Inflammatory macrophage treated with lipopolysaccharide for 4 hours (primary cell): ENCODE data around the gene GADD45B.
"Not testable (repeated sequence)": the region's sequence is repeated elsewhere in the genome, so short reads cannot be mapped to it uniquely, and the experiment has no call there.

Source experiments
- DNase-seq: peaks from one replicate; pipeline ENCODE4 v3.0.0-alpha.2; 2020

GADD45B gene

DNA sequence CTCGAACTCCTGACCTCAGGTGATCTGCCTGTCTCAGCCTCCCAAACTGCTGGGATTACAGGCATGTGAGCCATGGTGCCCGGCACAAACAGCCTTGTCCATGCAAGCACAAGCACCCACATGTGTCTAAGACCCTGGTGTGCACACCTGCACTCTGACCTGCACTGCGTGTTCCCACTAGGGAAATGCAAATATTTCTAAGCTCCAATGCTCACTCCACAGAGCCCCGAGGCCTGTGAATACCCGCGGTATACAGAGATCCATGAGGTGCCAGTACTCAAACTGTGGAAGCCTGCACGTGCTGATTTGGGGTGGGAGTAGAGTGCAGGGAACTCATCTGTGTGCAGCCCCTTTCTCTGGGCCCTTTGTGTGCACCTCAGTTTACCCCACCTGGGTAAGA, 14.7 kb downstream of the GADD45B start:
- no peak for DNase-seq

DNA sequence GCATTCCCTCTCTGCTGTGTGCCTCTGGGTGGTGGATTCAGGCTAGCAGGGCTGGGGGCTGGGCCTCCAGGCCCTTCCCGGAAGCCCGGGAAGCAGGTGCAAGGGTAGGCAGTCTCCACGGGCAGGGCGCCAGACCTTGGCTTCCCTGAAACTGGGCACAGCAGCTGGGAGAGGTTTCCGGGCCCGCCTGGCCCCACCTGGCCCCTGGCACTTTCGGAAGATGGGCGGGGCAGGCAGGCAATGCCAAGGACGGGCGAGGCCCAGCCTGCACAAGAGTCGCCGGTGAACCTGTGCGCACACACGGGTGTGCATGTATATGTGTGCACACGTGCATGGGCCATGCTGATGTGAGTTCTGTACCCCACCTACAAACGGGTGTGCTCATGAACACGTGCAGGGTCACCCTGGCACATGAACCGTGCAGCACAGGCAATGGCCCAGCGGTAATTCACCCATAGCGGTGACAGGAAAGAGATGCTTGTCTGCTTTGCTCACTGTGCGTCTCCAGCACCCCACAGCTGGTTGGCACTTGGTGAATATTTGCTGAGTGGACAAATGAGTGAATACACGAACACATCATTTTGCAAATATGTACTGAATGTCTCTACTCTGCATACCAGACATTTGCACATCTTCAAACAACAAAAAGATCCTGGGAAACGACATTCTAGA, 15.3 kb downstream of the GADD45B start:
- no peak for DNase-seq

DNA sequence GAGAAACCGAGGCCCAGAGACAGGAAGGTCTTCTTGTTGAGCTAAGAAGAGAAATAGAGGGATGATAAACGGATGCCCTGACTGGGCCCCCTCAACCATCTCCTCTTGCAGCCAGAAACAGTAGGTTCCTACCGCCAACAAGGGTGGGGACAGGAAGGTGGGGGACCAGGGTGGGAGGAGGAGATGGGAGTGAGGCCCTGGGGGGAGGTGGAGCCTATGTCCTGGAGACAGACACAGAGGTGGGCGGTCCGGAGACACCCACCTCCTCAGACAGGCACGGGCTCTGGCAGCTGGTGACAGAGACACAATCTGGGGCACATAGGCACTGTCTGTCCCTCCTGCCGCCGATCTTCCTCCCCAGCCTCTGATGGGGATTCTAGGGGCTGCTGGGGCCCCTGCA, 16.9 kb downstream of the GADD45B start:
- DNase-seq: no peak

- not testable (repeated sequence) for DNase-seq
These were observed 17.5 kb downstream of the GADD45B start for GRCh38 chr19:2493448-2493847.

GRCh38 chr19:2494084-2494446, 18.1 kb downstream of the GADD45B start:
- no peak for DNase-seq

- peak; percentile 84 for DNase-seq
These were observed 18.7 kb downstream of the GADD45B start for GRCh38 chr19:2494447-2495129.

DNA sequence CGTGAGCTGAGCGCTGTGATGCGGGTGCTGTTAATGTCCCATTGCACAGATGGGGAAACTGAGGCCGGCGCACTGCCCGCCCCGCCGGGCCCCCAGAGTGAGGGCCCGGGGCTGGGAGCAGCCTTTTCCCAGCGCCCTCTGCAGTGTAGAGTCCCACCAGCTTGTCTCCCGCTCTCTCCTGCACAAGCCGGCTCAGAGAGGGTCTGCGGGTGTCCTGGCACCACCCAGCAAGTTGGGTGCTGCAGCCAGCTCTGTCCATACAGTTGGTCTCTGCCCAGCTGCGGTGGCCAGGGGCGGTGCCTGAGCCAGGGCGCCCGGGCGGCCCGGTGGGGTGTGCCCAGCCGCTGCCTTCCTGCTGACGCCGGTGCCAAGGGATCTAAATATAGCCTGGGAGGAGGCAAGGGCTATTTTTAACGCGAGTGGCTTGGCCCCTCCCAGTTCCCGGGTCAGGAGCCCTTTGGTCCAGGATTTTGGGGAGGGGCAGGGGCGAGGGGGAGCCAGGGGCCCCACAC, 19.3 kb downstream of the GADD45B start:
- peak; percentile 65 for DNase-seq

- DNase-seq: no peak
These were observed 19.9 kb downstream of the GADD45B start for GRCh38 chr19:2495651-2496316.

GRCh38 chr19:2497186-2497585, 21.3 kb downstream of the GADD45B start:
- DNase-seq: no peak

GRCh38 chr19:2500156-2500555, 24.2 kb downstream of the GADD45B start:
- DNase-seq: no peak

- no peak for DNase-seq
These were observed 24.9 kb downstream of the GADD45B start for GRCh38 chr19:2500841-2501261.

DNA sequence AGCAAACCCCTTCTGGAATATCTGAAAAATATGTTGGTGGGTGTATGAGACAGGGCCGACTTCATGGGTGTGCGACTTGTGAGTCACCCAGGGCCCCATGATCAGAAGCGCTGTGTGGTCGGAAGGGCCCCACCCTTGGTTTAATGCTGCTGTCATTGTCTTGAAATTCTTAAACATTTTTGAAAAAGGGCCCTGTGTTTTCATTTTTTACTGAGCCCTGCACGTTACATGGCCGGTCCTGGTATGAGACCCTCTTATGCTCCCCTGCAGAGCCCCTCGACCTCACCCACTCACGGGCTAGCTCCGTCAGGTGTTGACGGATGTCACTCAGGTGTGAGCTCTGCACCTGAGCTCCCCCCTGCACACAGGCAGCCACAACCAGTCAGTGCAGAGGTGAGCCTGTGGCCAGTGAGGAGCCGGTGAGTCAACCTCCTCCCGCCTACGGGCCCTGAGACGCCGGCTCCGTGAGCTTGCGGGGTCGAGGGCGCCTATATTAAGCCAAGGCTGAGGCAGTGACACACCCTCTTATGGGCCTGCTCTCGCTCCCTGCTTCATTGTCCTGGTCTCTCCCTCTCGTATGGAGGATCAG, 27.7 kb downstream of the GADD45B start:
- DNase-seq: peak; percentile 89

GRCh38 chr19:2506656-2507055, 30.7 kb downstream of the GADD45B start:
- not testable (repeated sequence) for DNase-seq

- DNase-seq: peak; percentile 77
These were observed 31.2 kb downstream of the GADD45B start for GRCh38 chr19:2507109-2507508.

DNA sequence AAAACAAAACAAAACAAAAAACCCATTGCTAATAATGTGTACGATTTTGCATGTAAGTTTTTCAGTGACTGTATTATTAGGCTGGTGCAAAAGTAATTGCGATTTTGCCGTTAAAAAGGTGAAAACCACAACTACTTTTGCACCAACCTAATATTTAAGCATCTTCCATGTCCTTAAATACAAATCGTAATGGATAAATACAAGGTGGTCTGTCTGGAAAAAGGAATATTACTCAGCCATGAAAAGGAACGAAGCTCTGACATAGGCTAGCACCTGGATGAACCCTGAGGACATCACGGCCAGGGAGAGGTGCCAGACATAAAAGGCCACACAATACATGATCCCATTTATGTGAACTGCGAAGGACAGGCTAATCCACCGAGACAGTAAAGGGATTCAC, 33.2 kb downstream of the GADD45B start:
- DNase-seq: no peak

DNA sequence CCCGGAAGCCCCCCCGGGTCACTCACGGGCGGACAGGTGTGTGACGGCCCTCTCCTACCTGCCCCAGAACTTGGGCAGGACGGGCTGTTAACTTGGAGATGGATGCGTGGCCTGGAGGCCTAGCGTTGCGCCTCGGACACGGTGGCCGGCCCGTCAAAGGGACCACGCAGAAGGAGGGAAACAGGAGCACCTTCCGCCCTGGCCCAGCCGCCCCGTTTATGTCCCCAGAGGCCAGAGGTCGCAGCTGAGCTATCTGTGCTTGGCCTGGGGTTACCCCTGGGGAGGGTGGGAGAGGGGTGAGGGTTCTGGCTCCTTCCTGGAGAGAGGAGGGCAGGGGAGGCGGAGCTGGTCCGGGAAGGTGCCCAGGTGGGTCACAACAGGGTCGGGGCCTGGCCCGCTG, 35.6 kb downstream of the GADD45B start:
- no peak for DNase-seq

- DNase-seq: no peak
These were observed 36.1 kb downstream of the GADD45B start for GRCh38 chr19:2511991-2512390.

GRCh38 chr19:2512523-2513431, 36.9 kb downstream of the GADD45B start:
- no peak for DNase-seq

DNA sequence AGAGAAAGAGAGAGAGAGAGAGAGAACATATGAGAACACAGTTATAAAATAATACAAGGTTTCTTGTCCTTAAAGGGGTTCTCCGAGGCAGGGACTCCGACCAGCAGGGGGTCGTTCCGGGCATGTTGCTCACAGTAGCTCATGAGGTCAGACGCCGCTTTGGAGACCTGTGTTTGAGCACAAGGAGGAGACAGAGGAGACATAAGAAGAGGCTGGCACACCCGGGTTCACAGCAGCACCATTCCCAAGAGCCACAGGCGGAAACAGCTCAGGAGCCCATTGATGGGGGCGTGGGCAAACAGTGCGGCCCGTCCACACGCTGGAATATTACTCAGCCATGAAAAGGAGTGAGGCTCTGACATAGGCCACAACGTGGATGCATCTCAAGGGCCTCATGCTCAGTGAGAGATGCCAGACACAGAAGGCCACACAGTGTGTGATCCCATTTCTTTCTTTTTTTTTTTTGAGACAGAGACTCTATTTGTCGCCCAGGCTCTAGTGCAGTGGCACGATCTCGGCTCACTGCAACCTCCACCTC, 39.1 kb downstream of the GADD45B start:
- DNase-seq: no peak

- DNase-seq: no peak
These were observed 40.8 kb downstream of the GADD45B start for GRCh38 chr19:2516727-2517126.

- no peak for DNase-seq
These were observed 42.1 kb downstream of the GADD45B start for GRCh38 chr19:2517881-2518601.
